ENCODE data around the gene GZMB. TPM values are rescaled to one million over a fixed set of nuclear protein-coding genes. Genes with fewer than 3 reads are reported as not detected.

The GZMB gene, protein sequence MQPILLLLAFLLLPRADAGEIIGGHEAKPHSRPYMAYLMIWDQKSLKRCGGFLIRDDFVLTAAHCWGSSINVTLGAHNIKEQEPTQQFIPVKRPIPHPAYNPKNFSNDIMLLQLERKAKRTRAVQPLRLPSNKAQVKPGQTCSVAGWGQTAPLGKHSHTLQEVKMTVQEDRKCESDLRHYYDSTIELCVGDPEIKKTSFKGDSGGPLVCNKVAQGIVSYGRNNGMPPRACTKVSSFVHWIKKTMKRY
- polyA plus RNA-seq: 1 to 10 TPM in 2 of 4 donors, under 1 TPM in 1, not detected in 1; 0.47 to 1.7 (median 1.6) TPM
- long read RNA-seq, donor 1: 0 reads
- long read RNA-seq, donor 2, partial matches to known transcripts: 0 of 3 reads
- long read RNA-seq, donor 2, other reads (novel, unspliced or antisense): 0 of 3 reads
- long read RNA-seq, donor 3: 0 reads
- long read RNA-seq, donor 4: 0 reads
- long read RNA-seq, donor 5: 0 reads
- long read RNA-seq, donor 6, partial matches to known transcripts: 0 of 2 reads
- long read RNA-seq, donor 6, other reads (novel, unspliced or antisense): 0 of 2 reads
- long read RNA-seq, donor 7: 0 reads
- long read RNA-seq, donor 8: 0 reads
- long read RNA-seq, donor 9: 0 reads
- long read RNA-seq, donor 10: 0 reads

DNA sequence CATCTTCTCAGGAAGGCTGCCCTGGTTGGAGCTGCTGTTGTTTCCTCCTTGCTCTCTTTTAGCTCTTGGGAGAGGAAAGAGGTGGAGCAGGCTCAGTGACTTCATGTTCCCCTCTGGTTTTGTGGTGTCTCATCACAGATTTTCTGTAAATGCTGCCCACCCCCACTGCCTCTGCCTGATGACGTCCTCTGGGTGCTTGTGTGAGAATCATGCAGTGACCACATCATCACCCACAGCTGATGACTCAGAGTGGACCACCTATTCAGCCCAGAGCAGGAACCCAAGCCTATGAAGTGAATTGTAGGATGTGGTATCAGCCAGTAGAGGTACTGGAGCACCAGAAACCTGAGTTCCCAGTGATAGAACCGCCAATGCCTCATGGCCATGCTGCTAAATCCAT, at the start of gene GZMB:
GZMB (minus strand) TSS at position 33 of the 400 bp plus-strand sequence; CDS start at position 3, 30 bp downstream.
- no peak for FAIRE-seq
- 62 to 80% (median 68%) methylated on average over 2 of the region's 2 CpGs for WGBS, 3 donors
- peak in 1 of 2 donors; percentile 45 for DNase-seq

DNA sequence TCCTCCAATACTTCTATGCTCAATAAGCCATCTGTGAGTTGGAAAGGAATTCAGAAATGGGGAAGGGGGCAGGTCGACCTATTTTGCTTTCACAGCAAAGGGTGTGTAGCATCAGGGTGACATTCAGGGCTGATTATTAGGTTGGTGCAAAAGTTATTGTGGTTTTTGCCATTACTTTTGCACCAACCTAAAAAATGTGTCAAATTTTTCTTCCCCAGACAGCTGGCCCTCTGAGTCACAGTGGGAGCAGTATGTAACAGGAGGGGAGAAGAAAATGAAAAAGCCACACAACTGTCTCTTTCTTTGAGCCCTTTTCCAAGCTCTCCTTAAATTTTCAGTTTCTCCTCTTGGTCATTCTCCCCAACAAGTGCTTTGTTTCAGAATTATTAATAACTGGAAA, 47.1 kb upstream of the GZMB start:
- Histone ChIP-seq H3K9me3 (ENCODE audit: control insufficient read depth in 2 of 2, insufficient read depth in 1 of 2, low read depth in 1 of 2, low read length in 1 of 2) (no peaks in the 10 kb centered on the region), H3K27ac (ENCODE audit: low read depth in 1 of 3, low read length in 2 of 3) (no peak overlapping the region), H3K4me3 (ENCODE audit: low read depth in 1 of 3, low read length in 3 of 3) (no peak overlapping the region), H3K36me3 (ENCODE audit: control insufficient read depth in 3 of 3, insufficient read depth in 2 of 3, low read depth in 1 of 3, low read length in 3 of 3) (no peaks in the 10 kb centered on the region), H3K27me3 (ENCODE audit: control insufficient read depth in 3 of 3, insufficient read depth in 3 of 3, low read length in 3 of 3) (peaks cover 0 to 9% (median 0%) of the 10 kb centered on the region in 3 donors), H3K4me1 (ENCODE audit: control insufficient read depth in 3 of 3, insufficient read depth in 2 of 3, low read depth in 1 of 3, low read length in 2 of 3) (no peaks in the 10 kb centered on the region)
- 40 to 59% (median 54%) methylated on average over 1 of the region's 1 CpG for WGBS, 3 donors
- DNase-seq (no peak), FAIRE-seq (no peak)

More for the DNA sequence above, at the start of gene GZMB:
- Histone ChIP-seq H3K4me1 (ENCODE audit: control insufficient read depth in 3 of 3, insufficient read depth in 2 of 3, low read depth in 1 of 3, low read length in 2 of 3) (peaks cover 0 to 13% (median 0%) of the 10 kb centered on the region in 3 donors), H3K27ac (ENCODE audit: low read depth in 1 of 3, low read length in 2 of 3) (peak within 1 kb of the TSS in 1 of 3 donors; percentile 32), H3K9me3 (ENCODE audit: control insufficient read depth in 2 of 2, insufficient read depth in 1 of 2, low read depth in 1 of 2, low read length in 1 of 2) (no peaks in the 10 kb centered on the region), H3K4me3 (ENCODE audit: low read depth in 1 of 3, low read length in 3 of 3) (no peak within 1 kb of the TSS), H3K27me3 (ENCODE audit: control insufficient read depth in 3 of 3, insufficient read depth in 3 of 3, low read length in 3 of 3) (no peaks in the 10 kb centered on the region), H3K36me3 (ENCODE audit: control insufficient read depth in 3 of 3, insufficient read depth in 2 of 3, low read depth in 1 of 3, low read length in 3 of 3) (no peaks in the 10 kb centered on the region)

DNA sequence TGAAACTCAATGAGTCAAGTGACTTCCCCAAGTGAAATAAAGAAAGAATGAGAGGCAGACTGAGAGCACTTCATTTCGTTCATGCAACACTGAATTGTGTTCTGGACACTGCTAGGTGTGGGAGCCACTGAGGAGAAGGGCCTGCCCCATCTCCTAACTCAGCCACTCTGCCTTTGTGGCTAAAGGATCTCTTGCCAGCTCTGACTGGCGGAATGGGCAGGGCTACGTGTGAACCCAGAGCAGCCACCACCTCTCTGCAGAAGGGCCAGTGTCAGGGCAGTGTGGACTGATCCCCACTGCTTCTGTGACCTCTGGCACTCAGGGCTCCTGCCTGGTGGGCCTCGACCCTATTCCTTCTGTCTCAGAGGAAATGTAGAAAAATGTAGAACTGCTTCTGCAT, 46.5 kb upstream of the GZMB start:
- Histone ChIP-seq H3K4me3 (ENCODE audit: low read depth in 1 of 3, low read length in 3 of 3) (no peak overlapping the region), H3K27ac (ENCODE audit: low read depth in 1 of 3, low read length in 2 of 3) (no peak overlapping the region), H3K36me3 (ENCODE audit: control insufficient read depth in 3 of 3, insufficient read depth in 2 of 3, low read depth in 1 of 3, low read length in 3 of 3) (no peaks in the 10 kb centered on the region), H3K9me3 (ENCODE audit: control insufficient read depth in 2 of 2, insufficient read depth in 1 of 2, low read depth in 1 of 2, low read length in 1 of 2) (no peaks in the 10 kb centered on the region), H3K27me3 (ENCODE audit: control insufficient read depth in 3 of 3, insufficient read depth in 3 of 3, low read length in 3 of 3) (peaks cover 0 to 9% (median 0%) of the 10 kb centered on the region in 3 donors), H3K4me1 (ENCODE audit: control insufficient read depth in 3 of 3, insufficient read depth in 2 of 3, low read depth in 1 of 3, low read length in 2 of 3) (no peaks in the 10 kb centered on the region)
- DNase-seq (no peak), FAIRE-seq (no peak)
- WGBS, 3 donors: 57 to 75% (median 60%) methylated on average over 4 of the region's 4 CpGs

DNA sequence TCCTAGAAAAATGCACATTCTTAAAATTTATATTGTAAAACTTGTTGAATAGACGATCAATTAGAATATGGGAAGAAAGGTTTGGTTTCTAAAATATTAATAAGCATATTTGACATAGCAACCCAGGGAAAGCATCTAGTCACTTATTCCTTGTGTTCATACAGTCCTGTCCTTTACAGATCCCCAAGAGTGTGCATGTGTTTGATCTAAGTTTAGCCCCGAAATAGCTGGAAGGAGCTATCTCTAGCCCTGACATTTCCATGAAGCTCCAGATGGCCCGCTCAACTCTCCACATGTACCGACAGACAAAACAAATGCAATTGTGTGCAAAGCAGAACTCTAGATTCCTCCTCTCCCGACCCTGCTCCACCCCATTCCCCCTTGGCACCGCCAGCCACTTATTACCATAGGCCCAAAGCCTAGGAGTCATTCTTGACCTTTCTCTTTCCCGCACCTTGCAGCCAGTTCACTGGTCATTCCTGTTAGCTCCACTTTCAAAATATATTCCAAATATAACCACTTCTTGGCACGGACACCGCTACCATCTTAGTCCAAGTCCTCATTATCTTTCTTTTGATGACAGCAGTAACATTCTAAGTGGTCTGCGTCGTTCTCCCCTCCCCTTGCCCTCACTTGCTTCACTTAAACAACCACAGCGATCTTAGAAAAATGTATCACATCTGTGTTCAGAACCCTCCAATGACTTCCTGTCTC, 45.4 kb upstream of the GZMB start:
- Histone ChIP-seq H3K4me1 (ENCODE audit: control insufficient read depth in 3 of 3, insufficient read depth in 2 of 3, low read depth in 1 of 3, low read length in 2 of 3) (no peaks in the 10 kb centered on the region), H3K9me3 (ENCODE audit: control insufficient read depth in 2 of 2, insufficient read depth in 1 of 2, low read depth in 1 of 2, low read length in 1 of 2) (no peaks in the 10 kb centered on the region), H3K27me3 (ENCODE audit: control insufficient read depth in 3 of 3, insufficient read depth in 3 of 3, low read length in 3 of 3) (peaks cover 0 to 9% (median 0%) of the 10 kb centered on the region in 3 donors), H3K27ac (ENCODE audit: low read depth in 1 of 3, low read length in 2 of 3) (no peak overlapping the region), H3K36me3 (ENCODE audit: control insufficient read depth in 3 of 3, insufficient read depth in 2 of 3, low read depth in 1 of 3, low read length in 3 of 3) (no peaks in the 10 kb centered on the region), H3K4me3 (ENCODE audit: low read depth in 1 of 3, low read length in 3 of 3) (no peak overlapping the region)
- DNase-seq (no peak), FAIRE-seq (no peak)
- WGBS, 3 donors: 53 to 54% (median 54%) methylated on average over 12 of the region's 12 CpGs

DNA sequence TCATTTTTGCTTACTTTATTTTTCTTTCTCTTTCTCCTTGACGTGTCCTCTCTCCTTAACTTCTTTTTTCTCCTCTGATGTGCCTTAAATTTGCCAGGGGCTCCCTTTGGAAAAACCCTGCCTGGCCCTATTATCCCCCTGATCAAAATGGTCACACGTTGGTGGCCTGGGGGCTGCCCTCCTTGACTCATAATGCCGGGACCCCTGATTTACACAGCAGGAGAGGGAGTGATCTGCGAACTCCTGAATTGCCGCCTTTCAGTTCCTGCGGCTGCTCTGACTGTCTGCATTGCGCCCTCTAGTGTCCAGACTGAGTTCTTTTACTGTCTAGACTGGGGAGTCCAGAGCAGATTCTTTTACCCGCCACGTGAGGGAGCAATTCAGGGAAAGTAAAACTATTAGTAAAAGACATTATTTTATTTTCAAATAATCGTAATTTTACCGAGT, 44.8 kb upstream of the GZMB start:
- peak; percentile 67 for FAIRE-seq
- WGBS, 3 donors: 1 to 2% (median 1%) methylated on average over 11 of the region's 11 CpGs
- H3K27ac ChIP-seq (ENCODE audit: low read depth in 1 of 3, low read length in 2 of 3): no peak overlapping the region
- H3K4me3 ChIP-seq (ENCODE audit: low read depth in 1 of 3, low read length in 3 of 3): peak overlapping the region in 1 of 3 donors; percentile 28
- H3K27me3 ChIP-seq (ENCODE audit: control insufficient read depth in 3 of 3, insufficient read depth in 3 of 3, low read length in 3 of 3): peaks cover 0 to 11% (median 0%) of the 10 kb centered on the region in 3 donors
- H3K9me3 ChIP-seq (ENCODE audit: control insufficient read depth in 2 of 2, insufficient read depth in 1 of 2, low read depth in 1 of 2, low read length in 1 of 2): no peaks in the 10 kb centered on the region
- peak; percentile 90 to 91 for DNase-seq
- H3K36me3 ChIP-seq (ENCODE audit: control insufficient read depth in 3 of 3, insufficient read depth in 2 of 3, low read depth in 1 of 3, low read length in 3 of 3): no peaks in the 10 kb centered on the region
- no peaks in the 10 kb centered on the region for H3K4me1 ChIP-seq (ENCODE audit: control insufficient read depth in 3 of 3, insufficient read depth in 2 of 3, low read depth in 1 of 3, low read length in 2 of 3)

DNA sequence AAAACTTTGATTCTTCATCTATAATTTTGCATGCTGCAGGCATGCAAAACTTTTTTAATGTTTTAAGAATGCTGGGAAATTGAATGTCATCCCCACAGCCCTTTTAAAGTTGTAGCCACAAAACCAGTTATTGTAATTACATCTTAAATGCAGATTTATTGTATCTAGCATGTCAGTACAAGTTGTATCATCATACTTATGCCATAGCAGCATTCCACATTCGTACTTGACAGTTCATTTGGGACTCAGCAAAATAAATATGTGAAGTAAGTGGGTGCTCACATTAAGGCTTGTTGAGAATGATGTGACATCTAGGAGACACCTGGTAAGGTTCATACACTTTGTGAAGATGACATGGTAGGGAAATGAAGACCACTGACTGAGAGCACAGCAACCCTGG, 44.0 kb upstream of the GZMB start:
- no peaks in the 10 kb centered on the region for H3K9me3 ChIP-seq (ENCODE audit: control insufficient read depth in 2 of 2, insufficient read depth in 1 of 2, low read depth in 1 of 2, low read length in 1 of 2)

DNA sequence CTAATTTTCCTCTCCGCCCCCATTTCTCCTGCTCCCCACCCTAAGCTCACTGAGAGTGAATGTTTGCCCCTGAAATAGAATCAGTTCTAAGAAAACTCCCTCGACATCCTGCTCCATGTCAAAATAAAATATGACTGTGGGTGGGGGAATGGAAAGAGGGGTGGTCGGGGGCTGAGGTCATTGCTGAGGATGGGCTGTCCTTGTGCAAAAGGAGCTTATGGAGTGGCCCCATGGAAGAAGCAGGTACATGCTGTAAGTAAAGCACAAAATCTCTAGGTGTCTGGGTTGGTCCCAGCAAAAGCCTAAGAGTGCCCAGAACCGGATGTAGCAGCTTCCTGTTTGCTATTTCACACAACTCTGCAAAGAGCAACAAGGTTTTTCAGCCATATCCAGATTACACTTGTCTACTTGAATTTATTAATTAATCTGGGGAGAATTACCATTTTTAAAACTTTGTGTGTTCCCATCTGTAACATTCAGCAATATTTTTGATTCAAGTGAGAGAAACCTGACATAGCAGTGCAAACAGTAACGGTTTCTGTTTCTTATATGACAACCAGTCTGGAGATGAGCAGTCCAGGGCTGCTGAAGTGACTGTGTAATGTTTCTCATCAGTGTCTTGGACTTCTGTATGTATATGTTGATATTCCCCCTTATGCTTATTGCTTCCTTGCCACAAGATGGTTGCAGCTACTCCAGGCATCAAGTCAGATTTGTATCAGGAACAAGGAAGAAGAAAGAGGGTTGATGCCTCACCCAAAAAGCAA, 40.4 kb upstream of the GZMB start:
- H3K36me3 ChIP-seq (ENCODE audit: control insufficient read depth in 3 of 3, insufficient read depth in 2 of 3, low read depth in 1 of 3, low read length in 3 of 3): no peaks in the 10 kb centered on the region
- peaks cover 0 to 15% (median 0%) of the 10 kb centered on the region in 3 donors for H3K27me3 ChIP-seq (ENCODE audit: control insufficient read depth in 3 of 3, insufficient read depth in 3 of 3, low read length in 3 of 3)
- 41 to 64% (median 44%) methylated on average over 5 of the region's 5 CpGs for WGBS, 3 donors
- peak overlapping the region in 2 of 3 donors; percentile 20 to 69 for H3K27ac ChIP-seq (ENCODE audit: low read depth in 1 of 3, low read length in 2 of 3)
- DNase-seq: peak in 1 of 2 donors; percentile 45
- no peaks in the 10 kb centered on the region for H3K4me1 ChIP-seq (ENCODE audit: control insufficient read depth in 3 of 3, insufficient read depth in 2 of 3, low read depth in 1 of 3, low read length in 2 of 3)
- FAIRE-seq: no peak
- no peak overlapping the region for H3K4me3 ChIP-seq (ENCODE audit: low read depth in 1 of 3, low read length in 3 of 3)
- no peaks in the 10 kb centered on the region for H3K9me3 ChIP-seq (ENCODE audit: control insufficient read depth in 2 of 2, insufficient read depth in 1 of 2, low read depth in 1 of 2, low read length in 1 of 2)

More for the DNA sequence above, 44.0 kb upstream of the GZMB start:
- Histone ChIP-seq H3K27ac (ENCODE audit: low read depth in 1 of 3, low read length in 2 of 3) (no peak overlapping the region), H3K36me3 (ENCODE audit: control insufficient read depth in 3 of 3, insufficient read depth in 2 of 3, low read depth in 1 of 3, low read length in 3 of 3) (no peaks in the 10 kb centered on the region), H3K4me1 (ENCODE audit: control insufficient read depth in 3 of 3, insufficient read depth in 2 of 3, low read depth in 1 of 3, low read length in 2 of 3) (no peaks in the 10 kb centered on the region), H3K27me3 (ENCODE audit: control insufficient read depth in 3 of 3, insufficient read depth in 3 of 3, low read length in 3 of 3) (peaks cover 0 to 15% (median 0%) of the 10 kb centered on the region in 3 donors), H3K4me3 (ENCODE audit: low read depth in 1 of 3, low read length in 3 of 3) (no peak overlapping the region)
- WGBS, 3 donors: 77 to 83% (median 77%) methylated on average over 1 of the region's 1 CpG
- DNase-seq: no peak
- no peak for FAIRE-seq

Data from small intestine (tissue), 16 donors.